ENCODE measurements around the gene LHX3.

DNA sequence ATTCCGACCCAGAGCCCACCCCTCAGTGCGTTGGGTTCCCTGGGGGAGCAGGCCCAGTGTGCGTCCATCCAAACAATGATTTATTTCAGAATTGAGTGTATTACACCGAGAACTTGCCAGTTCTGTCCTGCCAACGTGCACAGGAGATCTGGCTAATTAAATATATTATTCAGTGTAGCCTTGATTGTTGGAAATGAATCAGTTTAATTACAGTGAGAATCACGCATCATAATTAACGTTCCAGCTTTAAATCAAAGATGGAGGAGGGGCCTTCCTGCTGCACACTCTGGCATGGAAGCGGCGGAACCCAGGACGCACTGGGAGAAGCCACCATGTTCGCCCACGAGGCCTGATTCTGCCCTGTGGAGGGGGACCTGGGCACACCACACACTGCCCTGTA, 55.6 kb downstream of the LHX3 start:
- TF ChIP-seq POLR2A (IDR thresholded peaks at IDR 0.05; ENCODE audit: extremely low read depth, insufficient read length) = no peak
- TF ChIP-seq, protein P1, sequence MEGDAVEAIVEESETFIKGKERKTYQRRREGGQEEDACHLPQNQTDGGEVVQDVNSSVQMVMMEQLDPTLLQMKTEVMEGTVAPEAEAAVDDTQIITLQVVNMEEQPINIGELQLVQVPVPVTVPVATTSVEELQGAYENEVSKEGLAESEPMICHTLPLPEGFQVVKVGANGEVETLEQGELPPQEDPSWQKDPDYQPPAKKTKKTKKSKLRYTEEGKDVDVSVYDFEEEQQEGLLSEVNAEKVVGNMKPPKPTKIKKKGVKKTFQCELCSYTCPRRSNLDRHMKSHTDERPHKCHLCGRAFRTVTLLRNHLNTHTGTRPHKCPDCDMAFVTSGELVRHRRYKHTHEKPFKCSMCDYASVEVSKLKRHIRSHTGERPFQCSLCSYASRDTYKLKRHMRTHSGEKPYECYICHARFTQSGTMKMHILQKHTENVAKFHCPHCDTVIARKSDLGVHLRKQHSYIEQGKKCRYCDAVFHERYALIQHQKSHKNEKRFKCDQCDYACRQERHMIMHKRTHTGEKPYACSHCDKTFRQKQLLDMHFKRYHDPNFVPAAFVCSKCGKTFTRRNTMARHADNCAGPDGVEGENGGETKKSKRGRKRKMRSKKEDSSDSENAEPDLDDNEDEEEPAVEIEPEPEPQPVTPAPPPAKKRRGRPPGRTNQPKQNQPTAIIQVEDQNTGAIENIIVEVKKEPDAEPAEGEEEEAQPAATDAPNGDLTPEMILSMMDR (IDR thresholded peaks at IDR 0.05; ENCODE audit: low read depth, low read length) = no peak

Measured in NB4 (cell line).